HCT116 (cell line): Measurements from ENCODE around the gene RPL26. TPM values are rescaled to one million over a fixed set of nuclear protein-coding genes. Genes with fewer than 3 reads are reported as not detected.

ENCODE experiments used
- total RNA-seq: library from RNA; stranded (reverse); gene quantifications from one replicate; pipeline ENCODE4 v1.2.1, GENCODE V29; 2021; ENCODE audit not compliant: unreplicated experiment

Gene RPL26
- total RNA-seq, 1 experiment from 2014 or later, result 2,603 TPM

Other genes starting within 250 kb of the RPL26 start
- 87.6 TPM for gene PER1, start 230.8 kb downstream of the RPL26 start, total RNA-seq
- 35.9 TPM for gene VAMP2, start 220.2 kb downstream of the RPL26 start, total RNA-seq
- 30.1 TPM for gene TMEM107, start 206.8 kb downstream of the RPL26 start, total RNA-seq
- 6.4 TPM for gene BORCS6, start 193.0 kb downstream of the RPL26 start, total RNA-seq
- gene AURKB, start 172.6 kb downstream of the RPL26 start, total RNA-seq, result 141 TPM
- gene CTC1, start 135.1 kb downstream of the RPL26 start, total RNA-seq, result 80.4 TPM
- gene PFAS, start 133.9 kb downstream of the RPL26 start, total RNA-seq, result 80.6 TPM
- gene RANGRF, start 94.5 kb downstream of the RPL26 start, total RNA-seq, result 33.2 TPM
- gene SLC25A35, start 87.8 kb downstream of the RPL26 start, total RNA-seq, result 4.7 TPM
- gene ARHGEF15, start 73.0 kb downstream of the RPL26 start, total RNA-seq, result not detected
- gene ODF4, start 43.4 kb downstream of the RPL26 start, total RNA-seq, result not detected
- gene RNF222, start 14.6 kb upstream of the RPL26 start, total RNA-seq, result not detected
- gene NDEL1, start 52.7 kb upstream of the RPL26 start, total RNA-seq, result 39.2 TPM
- gene MYH10, start 247.5 kb upstream of the RPL26 start, total RNA-seq, result 39.2 TPM